Natural killer cell treated with Interleukin-12 subunit alpha and Interleukin-12 subunit beta and Interleukin-15 and Interleukin-18, amount 100 ng/mL, for 72 hours (primary cell): ENCODE measurements around the gene TMEM220. TPM values are rescaled to one million over a fixed set of nuclear protein-coding genes. Genes with fewer than 3 reads are reported as not detected.
"Not testable (repeated sequence)": the region's sequence is repeated elsewhere in the genome, so short reads cannot be mapped to it uniquely, and the experiment has no call there.

Experiments used
- ATAC-seq, 2 donors: fragments of 150-1000 bp; cut with Tn5 transposase in 1 of 2; sonication (Bioruptor Pico), chemical (Tn5 transposase) in 1 of 2; 2 replicates each; pipeline ENCODE4 v1.10.0; 2021
- DNase-seq: peaks from one replicate; pipeline ENCODE4 v3.0.0; 2022; ENCODE audit warnings: low spot score
- H3K27ac Mint-ChIP-seq, 2 donors: 1 replicate in 1 of 2; 2 replicates in 1 of 2; pipeline ENCODE4 v1.8.0; 2022; ENCODE audit warnings: mixed read lengths in 2 of 2, mild to moderate bottlenecking in 1 of 2, moderate library complexity in 1 of 2
- H3K27me3 Mint-ChIP-seq, 2 donors: 1 replicate in 1 of 2; 2 replicates in 1 of 2; pipeline ENCODE4 v1.8.0; 2022; ENCODE audit warnings: mixed read lengths in 2 of 2
- H3K36me3 Mint-ChIP-seq: one replicate; pipeline ENCODE4 v1.8.0; 2022; ENCODE audit warnings: mixed read lengths
- H3K4me1 Mint-ChIP-seq, 2 donors: 1 replicate in 1 of 2; 2 replicates in 1 of 2; pipeline ENCODE4 v1.8.0; 2022; ENCODE audit warnings: low read depth in 2 of 2, mixed read lengths in 2 of 2, mild to moderate bottlenecking in 1 of 2
- H3K4me3 Mint-ChIP-seq: one replicate; pipeline ENCODE4 v1.8.0; 2022; ENCODE audit warnings: mixed read lengths
- H3K9me3 Mint-ChIP-seq: 2 replicates; pipeline ENCODE4 v1.8.0; 2022; ENCODE audit warnings: mixed read lengths
- total RNA-seq, 2 donors: library from RNA; stranded (reverse); gene quantifications; one replicate each; pipeline ENCODE4 v1.2.3, GENCODE V29; 2022

Gene TMEM220
- total RNA-seq, 2 donors from 2014 or later, result 1.1 TPM; not detected in 1

DNA sequence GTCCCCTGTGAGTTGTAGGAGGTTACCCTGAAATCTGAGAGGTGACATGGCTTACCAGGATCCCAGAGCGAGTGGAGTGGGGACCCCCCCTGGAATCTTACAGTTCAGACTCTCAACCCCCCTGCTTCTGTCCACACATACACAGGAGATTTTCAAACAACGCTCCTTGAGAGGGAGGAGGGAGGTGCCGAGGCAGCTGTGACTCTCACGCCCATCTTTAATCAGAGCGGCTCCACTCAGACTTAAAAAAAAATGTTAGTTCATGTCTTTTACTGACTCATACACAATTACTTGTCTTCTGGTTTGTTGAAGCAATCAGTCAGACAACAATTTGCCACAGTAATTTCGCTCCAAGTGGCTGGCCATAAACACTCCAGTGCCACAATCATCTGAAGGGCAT lies 15.4 kb upstream of the TMEM220 start:
- Mint-ChIP-seq H3K4me3 (no peak overlapping the region), H3K27ac (no peak overlapping the region), H3K27me3 (peaks cover 15 to 25% of the 10 kb centered on the region in 2 donors), H3K36me3 (no peaks in the 10 kb centered on the region), H3K4me1 (peaks cover 0 to 4% of the 10 kb centered on the region in 2 donors), H3K9me3 (no peaks in the 10 kb centered on the region)
- ATAC-seq (no peak), DNase-seq (no peak)

DNA sequence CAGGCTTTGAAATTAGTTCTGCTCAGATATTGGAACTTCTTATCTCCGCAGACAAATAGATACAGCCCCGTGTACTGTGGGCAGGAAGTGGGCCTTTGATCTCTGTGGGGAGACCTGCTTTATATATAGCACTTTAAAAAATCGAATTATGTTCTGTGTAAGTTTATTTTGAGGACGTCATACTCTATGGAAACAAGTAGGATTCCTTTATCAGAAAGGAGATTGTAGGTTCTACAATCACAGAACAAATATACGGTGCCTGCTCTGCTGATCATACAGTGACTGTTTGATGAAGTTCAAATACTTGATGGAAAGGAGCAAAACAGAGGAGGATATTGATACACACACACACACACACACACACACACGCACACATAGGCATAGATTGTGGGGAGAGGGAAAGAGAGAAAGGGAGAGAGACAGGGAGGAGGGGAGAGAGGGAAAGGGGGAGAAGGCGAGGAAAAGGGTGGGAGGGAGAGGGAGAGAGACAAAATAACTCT lies 14.7 kb upstream of the TMEM220 start:
- Mint-ChIP-seq H3K27me3 (peaks cover 16 to 30% of the 10 kb centered on the region in 2 donors), H3K9me3 (no peaks in the 10 kb centered on the region), H3K36me3 (no peaks in the 10 kb centered on the region), H3K4me1 (peaks cover 0 to 4% of the 10 kb centered on the region in 2 donors), H3K27ac (no peak overlapping the region), H3K4me3 (no peak overlapping the region)
- DNase-seq (no peak), ATAC-seq (no peak)

GRCh38 chr17:10743316-10744009 lies 13.6 kb upstream of the TMEM220 start:
- Mint-ChIP-seq H3K9me3 (no peaks in the 10 kb centered on the region), H3K4me1 (peaks cover 0 to 4% of the 10 kb centered on the region in 2 donors), H3K4me3 (no peak overlapping the region), H3K36me3 (no peaks in the 10 kb centered on the region), H3K27me3 (peaks cover 18 to 33% of the 10 kb centered on the region in 2 donors), H3K27ac (no peak overlapping the region)
- no peak for ATAC-seq
- DNase-seq, result no peak

DNA sequence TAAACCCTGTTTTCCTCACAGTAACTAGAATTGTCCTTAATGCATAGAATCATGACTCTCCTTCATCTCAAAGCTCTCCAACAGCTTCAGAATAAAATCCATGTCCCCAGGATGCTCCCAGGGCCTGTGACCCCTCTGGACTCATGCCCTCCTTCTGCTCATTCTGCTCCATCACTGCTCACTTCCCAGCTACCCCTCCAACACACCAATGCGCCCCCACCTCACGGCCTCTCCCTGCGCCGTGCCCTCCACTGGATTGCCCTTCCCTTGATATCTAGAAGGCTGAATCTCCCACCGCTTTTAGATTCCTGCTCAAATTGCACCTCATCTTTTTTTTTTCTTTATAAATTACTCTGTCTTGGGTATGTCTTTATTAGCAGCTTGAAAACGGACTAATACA lies 12.6 kb upstream of the TMEM220 start:
- ATAC-seq, result no peak

DNA sequence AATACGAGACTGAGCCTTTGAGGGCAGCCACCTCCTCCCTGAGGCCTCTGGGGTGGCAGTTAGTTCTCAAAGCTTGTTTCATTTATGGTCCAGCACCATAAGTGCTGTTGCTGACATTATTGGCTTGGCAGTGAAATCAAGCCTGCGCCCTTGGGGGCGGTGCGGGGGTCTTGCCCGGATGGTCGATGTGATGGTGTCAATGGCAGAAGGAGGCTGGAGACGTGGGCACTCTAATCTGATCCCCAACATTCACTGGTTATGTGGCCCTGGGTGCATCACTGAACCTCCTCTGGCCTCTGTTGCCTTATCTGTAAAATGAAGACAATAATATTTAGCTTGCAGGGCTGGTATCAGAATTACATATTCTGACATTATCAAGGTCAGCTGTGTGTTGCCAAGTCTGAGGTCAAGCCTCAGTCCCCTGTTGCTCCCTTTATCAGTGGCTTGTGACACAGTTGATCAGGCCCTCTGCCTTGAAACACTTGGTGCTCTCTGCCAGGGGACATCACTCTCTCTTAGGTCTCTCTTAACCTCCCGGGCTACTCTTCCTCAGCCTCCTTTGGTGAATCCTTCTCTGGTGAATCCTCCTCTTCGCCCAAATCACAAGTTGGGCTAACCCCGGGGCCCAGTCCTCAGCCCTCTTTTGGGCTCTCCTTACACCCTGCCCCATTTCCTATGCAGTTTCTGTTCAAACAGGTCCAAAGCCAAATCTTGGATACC lies 11.8 kb upstream of the TMEM220 start:
- Mint-ChIP-seq H3K4me3 (no peak overlapping the region), H3K36me3 (no peaks in the 10 kb centered on the region), H3K9me3 (no peaks in the 10 kb centered on the region), H3K27ac (no peak overlapping the region), H3K4me1 (peaks cover 4 to 5% of the 10 kb centered on the region in 2 donors), H3K27me3 (peaks cover 18 to 32% of the 10 kb centered on the region in 2 donors)
- DNase-seq (no peak), ATAC-seq (peak in 1 of 2 donors; percentile 45)

More for the DNA sequence above, 12.6 kb upstream of the TMEM220 start:
- DNase-seq, result no peak
- no peaks in the 10 kb centered on the region for H3K9me3 Mint-ChIP-seq
- H3K4me1 Mint-ChIP-seq, result peaks cover 0 to 4% of the 10 kb centered on the region in 2 donors
- peaks cover 18 to 36% of the 10 kb centered on the region in 2 donors for H3K27me3 Mint-ChIP-seq
- H3K4me3 Mint-ChIP-seq, result no peak overlapping the region
- no peaks in the 10 kb centered on the region for H3K36me3 Mint-ChIP-seq
- no peak overlapping the region for H3K27ac Mint-ChIP-seq

DNA sequence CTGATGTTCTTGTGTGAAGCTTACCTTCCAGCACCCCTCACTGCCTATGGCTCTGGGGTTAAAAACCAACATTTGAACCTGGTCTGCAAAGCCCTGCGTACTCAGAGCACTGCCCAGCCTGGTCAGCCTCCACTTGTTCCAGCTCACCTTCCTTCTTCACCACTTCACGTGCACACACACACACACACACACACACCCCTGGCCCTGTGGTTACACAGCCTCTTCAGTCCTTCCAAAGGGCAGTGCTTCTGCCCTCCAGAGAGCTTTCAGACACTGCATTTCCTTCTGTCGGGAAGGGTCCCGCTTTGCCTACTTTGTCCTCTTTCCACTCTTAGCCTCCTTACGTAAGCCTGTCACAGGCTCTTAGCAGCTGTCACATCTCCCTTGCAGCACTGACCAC lies 9.6 kb upstream of the TMEM220 start:
- ATAC-seq, result no peak
- Mint-ChIP-seq H3K27ac (no peak overlapping the region), H3K36me3 (no peaks in the 10 kb centered on the region), H3K4me3 (no peak overlapping the region), H3K27me3 (peaks cover 17 to 28% of the 10 kb centered on the region in 2 donors), H3K4me1 (peaks cover under 1 to 5% of the 10 kb centered on the region in 2 donors), H3K9me3 (no peaks in the 10 kb centered on the region)
- DNase-seq, result no peak

- H3K9me3 Mint-ChIP-seq, result no peaks in the 10 kb centered on the region
- no peaks in the 10 kb centered on the region for H3K36me3 Mint-ChIP-seq
- no peak overlapping the region for H3K4me3 Mint-ChIP-seq
- peaks cover 0 to 5% of the 10 kb centered on the region in 2 donors for H3K4me1 Mint-ChIP-seq
- H3K27me3 Mint-ChIP-seq, result peaks cover 14 to 21% of the 10 kb centered on the region in 2 donors
- no peak for DNase-seq
- ATAC-seq, result no peak
- H3K27ac Mint-ChIP-seq, result no peak overlapping the region
Measured at GRCh38 chr17:10738521-10739258, 8.9 kb upstream of the TMEM220 start.

- ATAC-seq (no peak), DNase-seq (no peak)
- Mint-ChIP-seq H3K4me3 (no peak overlapping the region), H3K4me1 (peaks cover 0 to 5% of the 10 kb centered on the region in 2 donors), H3K27me3 (peaks cover 14 to 19% of the 10 kb centered on the region in 2 donors), H3K27ac (no peak overlapping the region), H3K36me3 (no peaks in the 10 kb centered on the region), H3K9me3 (no peaks in the 10 kb centered on the region)
Measured at GRCh38 chr17:10737736-10738135, 7.9 kb upstream of the TMEM220 start.

GRCh38 chr17:10737168-10737622 lies 7.4 kb upstream of the TMEM220 start:
- Mint-ChIP-seq H3K36me3 (no peaks in the 10 kb centered on the region), H3K27me3 (peaks cover 11 to 19% of the 10 kb centered on the region in 2 donors), H3K4me3 (no peak overlapping the region), H3K27ac (no peak overlapping the region), H3K4me1 (peaks cover 0 to 5% of the 10 kb centered on the region in 2 donors), H3K9me3 (no peaks in the 10 kb centered on the region)
- DNase-seq, result no peak
- no peak for ATAC-seq

- H3K27ac Mint-ChIP-seq, result no peak overlapping the region
- H3K4me3 Mint-ChIP-seq, result no peak overlapping the region
Measured at GRCh38 chr17:10735821-10736220, 6.0 kb upstream of the TMEM220 start.

DNA sequence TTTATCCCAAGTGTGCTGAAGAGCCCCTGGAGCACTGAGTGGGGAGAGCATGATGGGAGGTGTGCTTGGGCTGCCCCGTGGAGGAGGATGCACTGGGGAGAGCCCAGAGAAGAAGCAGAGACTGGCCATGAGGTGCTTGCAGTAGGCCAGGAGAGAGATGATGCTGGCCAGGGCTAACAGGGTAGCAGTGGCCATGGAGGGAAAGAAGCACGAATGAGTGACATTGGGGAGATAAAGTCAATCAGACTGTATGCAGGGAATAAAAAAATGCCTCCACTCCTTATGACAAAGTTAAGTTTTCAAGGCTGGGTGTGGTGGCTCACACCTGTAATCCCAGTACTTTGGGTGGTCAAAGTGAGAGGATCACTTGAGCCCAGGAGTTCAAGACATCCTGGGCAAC lies 5.4 kb upstream of the TMEM220 start:
- ATAC-seq (peak in 1 of 2 donors; percentile 40), DNase-seq (no peak)
- no peak overlapping the region for H3K4me3 Mint-ChIP-seq
- H3K36me3 Mint-ChIP-seq, result no peaks in the 10 kb centered on the region
- no peaks in the 10 kb centered on the region for H3K9me3 Mint-ChIP-seq
- H3K27me3 Mint-ChIP-seq, result peaks cover 7 to 14% of the 10 kb centered on the region in 2 donors
- H3K4me1 Mint-ChIP-seq, result peaks cover 5 to 12% of the 10 kb centered on the region in 2 donors
- H3K27ac Mint-ChIP-seq, result no peak overlapping the region

More at GRCh38 chr17:10735821-10736220, 6.0 kb upstream of the TMEM220 start:
- DNase-seq, result no peak
- Mint-ChIP-seq H3K27me3 (peaks cover 9 to 19% of the 10 kb centered on the region in 2 donors), H3K9me3 (no peaks in the 10 kb centered on the region), H3K4me1 (peaks cover 2 to 8% of the 10 kb centered on the region in 2 donors), H3K36me3 (no peaks in the 10 kb centered on the region)
- no peak for ATAC-seq

DNA sequence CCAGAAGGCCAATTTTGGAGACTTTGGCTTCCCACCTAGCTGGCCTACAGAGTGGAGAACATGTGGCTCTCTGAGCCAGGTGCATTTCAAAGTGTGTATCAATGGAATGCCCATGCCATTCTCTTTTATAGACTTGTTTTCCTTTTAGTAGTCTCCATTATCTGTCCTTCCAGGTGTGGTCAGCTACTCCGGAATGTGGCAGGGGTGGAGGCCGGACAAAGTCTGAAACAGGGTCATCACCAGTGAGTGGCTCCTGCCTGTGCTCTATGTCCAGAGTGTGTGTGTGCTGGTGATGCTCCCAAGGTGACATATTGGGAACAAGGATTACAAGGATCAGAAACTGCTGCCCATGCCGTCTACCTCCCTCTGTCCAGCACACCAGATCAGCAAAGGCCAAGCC lies 3.8 kb upstream of the TMEM220 start:
- ATAC-seq, result no peak
- DNase-seq, result no peak
- H3K4me1 Mint-ChIP-seq, result peaks cover 9 to 17% of the 10 kb centered on the region in 2 donors
- H3K36me3 Mint-ChIP-seq, result no peaks in the 10 kb centered on the region
- H3K4me3 Mint-ChIP-seq, result no peak overlapping the region
- H3K27me3 Mint-ChIP-seq, result peaks cover 2 to 6% of the 10 kb centered on the region in 2 donors
- H3K9me3 Mint-ChIP-seq, result no peaks in the 10 kb centered on the region
- H3K27ac Mint-ChIP-seq, result no peak overlapping the region

DNA sequence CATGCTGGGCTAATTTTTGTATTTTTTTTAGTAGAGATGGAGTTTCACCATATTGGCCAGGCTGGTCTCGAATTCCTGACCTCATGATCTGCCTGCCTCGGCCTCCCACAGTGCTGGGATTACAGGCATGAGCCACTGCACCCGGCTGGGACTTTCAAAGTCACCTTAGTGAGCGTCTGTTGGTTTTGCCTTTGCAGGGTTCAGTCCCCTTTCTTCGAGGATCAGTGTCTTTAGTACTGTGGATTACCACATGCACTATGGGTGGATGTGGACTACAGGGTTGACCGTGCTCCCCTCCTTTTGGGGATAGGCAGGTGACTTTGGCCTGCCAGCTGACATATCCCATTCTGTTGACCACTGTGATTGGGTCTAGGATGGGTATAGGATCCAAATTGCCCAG lies 2.3 kb upstream of the TMEM220 start:
- H3K27ac Mint-ChIP-seq, H3K27me3 Mint-ChIP-seq, H3K36me3 Mint-ChIP-seq, ATAC-seq, H3K9me3 Mint-ChIP-seq, DNase-seq, H3K4me3 Mint-ChIP-seq: not testable (repeated sequence)
- peaks cover 9 to 14% of the 10 kb centered on the region in 2 donors for H3K4me1 Mint-ChIP-seq
